ENCODE measurements around the gene THOP1.

Gene THOP1

DNA sequence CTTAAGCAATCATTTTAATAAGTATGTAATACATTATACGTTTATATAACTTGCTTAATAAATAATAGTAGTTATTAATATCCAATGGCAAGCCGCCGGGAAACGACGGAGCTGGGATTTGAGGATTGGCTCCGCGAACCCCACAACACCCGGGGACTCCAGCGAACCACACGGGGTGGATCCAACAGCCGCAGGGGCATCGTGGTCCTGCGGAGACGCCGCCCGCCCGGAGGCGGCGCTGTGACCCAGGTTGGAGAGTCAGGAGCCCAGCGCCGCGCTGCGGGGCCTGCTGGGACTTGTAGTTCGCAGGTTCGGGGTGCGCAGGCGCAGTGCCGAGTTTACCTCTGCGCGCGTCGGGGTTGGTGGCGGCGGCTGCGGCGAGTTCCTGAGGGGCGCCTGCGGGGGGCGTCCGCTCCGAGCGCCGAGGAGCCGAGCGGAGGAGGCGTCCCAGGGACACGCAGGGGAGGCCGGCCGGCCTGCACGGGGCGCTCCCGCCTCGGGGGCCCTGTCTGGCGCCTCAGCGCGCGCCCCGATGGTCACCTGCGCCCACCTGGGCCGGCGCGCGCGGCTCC lies 34.3 kb downstream of the THOP1 start, which contains the start of gene ZNF554:
ZNF554 (plus strand) TSS at position 329 of the 572 bp plus-strand sequence; CDS start at position 533, 204 bp downstream.
- DNase-seq, result peak; percentile 92

DNA sequence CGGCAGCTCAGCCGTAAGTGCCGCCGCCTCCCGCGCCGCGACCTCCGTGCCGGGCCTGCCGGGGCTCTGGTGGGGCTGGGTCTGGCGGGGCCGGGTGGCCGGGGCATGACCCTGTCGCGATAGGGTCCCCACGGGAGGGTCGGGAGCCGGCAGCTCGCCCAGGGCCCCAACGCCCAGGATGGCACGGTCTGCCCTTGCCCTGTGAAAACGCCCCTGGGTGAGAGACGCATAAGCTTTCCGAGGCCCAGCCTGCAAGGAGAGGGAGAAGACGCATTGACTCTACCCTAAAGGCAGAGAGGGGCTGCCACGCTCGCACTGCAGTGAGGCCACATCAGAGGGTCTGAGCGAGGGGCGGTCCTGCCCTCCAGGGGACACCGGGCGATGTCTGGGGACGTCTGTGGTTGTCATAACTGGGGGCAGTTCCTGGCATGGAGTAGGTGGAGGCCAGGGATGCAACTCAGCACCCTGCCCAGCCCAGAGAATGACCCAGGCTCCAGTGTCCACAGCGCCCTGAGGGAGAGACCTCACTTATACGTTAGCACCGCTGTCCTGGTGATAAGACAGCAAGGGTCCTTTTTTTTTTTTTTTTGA lies 34.9 kb downstream of the THOP1 start:
- no peak for DNase-seq

GRCh38 chr19:2822846-2823245 lies 37.5 kb downstream of the THOP1 start:
- no peak for DNase-seq

DNA sequence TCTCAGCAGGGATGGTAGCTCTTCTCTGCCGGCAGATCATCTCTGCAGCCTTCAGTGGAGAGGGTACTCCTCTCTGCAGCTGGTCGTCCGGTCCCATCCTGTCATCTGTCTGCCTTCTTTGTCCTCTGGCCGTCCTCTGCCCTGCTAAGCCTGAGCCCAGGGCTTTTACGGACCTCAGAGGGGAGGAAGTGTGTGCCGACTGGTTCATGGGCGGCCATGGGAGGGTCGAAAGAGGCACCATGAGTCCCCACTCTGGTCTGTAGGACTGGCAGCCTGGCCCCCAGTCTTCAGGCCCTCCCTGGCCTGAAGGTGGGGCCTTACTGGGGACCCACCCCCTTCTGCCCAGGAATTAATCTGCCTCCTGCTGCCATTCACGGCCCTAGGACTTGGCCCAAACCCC lies 38.3 kb downstream of the THOP1 start:
- DNase-seq, result no peak

- DNase-seq, result no peak
Measured at GRCh38 chr19:2824129-2824528, 38.8 kb downstream of the THOP1 start.

- DNase-seq, result no peak
Measured at GRCh38 chr19:2827022-2827421, 41.7 kb downstream of the THOP1 start.

GRCh38 chr19:2827840-2828489 lies 42.7 kb downstream of the THOP1 start:
- no peak for DNase-seq

- DNase-seq, result no peak
Measured at GRCh38 chr19:2834294-2834871, 49.1 kb downstream of the THOP1 start.

- no peak for DNase-seq
Measured at GRCh38 chr19:2837430-2837829, 52.1 kb downstream of the THOP1 start.

DNA sequence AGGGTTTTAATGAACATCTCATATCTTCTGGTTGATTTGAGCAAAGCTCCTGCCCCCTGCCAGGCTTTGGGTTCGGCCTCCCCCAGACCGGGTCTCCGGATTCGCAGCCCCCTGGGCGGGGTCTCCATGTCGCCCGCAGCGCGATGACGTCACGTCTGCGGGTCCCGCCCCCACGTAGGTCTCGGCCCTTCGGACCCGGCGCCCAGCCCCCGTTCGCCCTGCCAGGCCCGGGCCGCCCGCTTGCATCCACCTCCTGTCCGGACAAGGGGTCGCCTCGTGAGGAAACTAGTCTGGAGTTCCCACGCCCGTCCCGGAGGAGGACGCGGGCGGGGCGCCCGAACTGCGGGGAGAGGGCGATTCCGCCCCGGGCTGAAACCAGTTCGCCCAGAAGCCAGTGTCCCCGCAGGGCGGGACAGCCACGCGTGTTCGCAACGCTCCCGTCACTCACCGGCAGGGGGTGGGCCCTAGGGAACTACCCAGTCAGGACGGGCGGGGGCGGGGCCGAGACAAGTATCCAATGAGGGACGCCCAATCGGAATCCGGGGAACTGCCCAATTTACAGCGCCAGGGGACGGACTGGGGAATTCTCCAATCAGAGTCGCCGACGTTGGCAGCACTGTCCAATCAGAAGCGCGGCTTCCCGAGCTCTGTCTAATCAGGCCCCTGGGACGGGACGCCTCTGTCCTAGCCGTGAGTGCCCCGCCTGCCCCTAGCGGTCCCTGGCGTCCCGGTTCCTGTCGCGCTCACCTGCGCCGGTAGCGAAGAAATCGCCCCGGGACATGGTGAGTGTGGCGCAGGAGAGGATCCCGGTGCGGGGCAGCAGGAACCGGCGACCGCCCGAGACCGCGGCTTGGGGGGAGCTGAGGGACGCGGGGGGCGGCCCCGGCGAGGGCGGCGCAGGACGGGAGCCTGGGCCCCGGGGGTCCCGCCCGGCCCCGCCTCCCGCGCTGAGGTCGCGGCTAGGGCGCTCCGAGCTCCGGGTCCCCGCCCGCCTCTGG lies 55.8 kb downstream of the THOP1 start, which contains the start of gene ZNF555:
ZNF555 (plus strand) TSS at position 682 of the 998 bp plus-strand sequence; CDS start at position 780, 98 bp downstream.
- peak; percentile 86 for DNase-seq

DNA sequence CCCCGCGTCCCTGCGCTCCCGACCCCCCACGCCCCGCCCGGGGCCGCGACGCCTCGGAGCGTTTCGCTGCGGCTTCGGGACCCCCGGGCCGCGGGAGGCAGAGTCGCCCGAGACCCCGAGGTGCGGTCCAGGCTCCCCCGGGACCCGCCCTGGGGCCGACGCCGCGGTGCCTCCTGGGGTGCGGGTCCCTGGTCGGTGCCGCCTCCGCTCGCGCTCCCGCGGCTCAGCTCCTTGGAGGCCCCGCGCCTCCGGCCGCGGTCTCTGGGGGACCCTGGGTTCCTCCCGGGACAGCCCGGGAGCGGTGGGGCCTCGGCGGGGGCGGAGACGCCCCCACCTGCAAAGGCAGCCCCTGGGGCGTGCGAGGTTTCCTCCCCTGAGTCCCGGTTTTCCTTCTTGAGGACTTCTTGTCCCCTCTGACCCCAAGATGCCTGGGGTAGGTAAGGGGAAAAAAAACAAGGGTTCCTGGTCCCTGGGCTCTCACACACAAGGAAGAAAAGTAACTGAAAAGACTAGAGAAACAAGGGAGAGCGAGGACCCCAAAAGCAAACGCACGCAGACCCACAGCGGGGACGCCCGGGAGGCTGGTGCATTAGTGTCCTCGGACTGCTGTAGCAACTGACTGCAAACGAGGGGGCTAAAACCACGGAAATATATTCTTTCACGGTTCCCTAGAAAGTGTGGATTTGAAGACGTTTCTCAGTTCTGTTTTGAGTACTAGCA lies 56.7 kb downstream of the THOP1 start:
- DNase-seq, result no peak

DNA sequence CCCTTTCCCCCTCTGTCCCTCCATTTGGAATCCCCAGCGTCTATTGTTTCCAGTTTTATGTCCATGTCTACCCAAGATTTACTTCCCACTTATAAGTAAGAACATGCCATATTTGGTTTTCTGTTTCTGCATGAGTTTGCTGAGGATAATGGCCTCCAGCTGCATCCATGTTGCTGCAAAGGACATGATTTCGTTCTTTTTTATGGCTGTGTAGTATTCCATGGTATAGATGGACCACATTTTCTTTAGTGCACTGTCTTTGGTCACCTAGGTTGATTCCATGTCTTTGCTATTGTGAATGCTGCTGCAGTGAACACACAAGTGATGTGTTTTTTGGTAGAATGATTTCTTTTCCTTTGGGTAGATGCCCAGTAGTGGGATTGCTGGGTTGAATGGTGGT lies 59.8 kb downstream of the THOP1 start:
- no peak for DNase-seq

GRCh38 chr19:2846180-2846894 lies 61.0 kb downstream of the THOP1 start:
- no peak for DNase-seq

GRCh38 chr19:2847507-2847906 lies 62.2 kb downstream of the THOP1 start:
- DNase-seq, result no peak

GRCh38 chr19:2848616-2849015 lies 63.3 kb downstream of the THOP1 start:
- DNase-seq, result no peak

DNA sequence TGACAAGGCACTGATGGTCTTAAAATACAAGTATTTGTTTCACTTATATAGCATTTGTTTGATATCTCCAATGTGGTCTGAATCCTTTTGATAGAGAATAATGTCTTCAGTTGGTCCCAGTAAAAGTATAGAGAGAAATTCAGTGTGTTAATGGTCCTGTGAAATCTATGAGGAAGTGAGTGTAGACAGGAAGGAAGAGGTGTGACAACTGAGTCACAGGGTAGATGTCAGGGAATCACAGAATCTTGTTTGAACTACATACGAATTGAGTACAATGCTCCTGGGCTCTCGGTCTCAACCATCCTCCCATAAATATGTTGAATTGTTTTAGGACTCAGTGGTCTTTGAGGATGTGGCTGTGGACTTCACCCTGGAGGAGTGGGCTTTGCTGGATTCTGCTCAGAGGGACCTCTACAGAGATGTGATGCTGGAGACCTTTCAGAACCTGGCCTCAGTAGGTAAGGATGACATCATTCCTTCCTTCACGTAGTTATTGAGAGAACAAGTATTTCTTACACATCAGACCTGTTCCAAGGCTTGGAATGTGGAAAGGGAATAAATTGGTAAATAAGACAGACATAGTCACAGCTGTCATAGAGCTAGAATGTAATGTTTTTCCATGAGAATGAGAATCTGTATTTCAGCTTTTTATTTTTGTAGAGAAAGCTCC lies 65.1 kb downstream of the THOP1 start:
- no peak for DNase-seq

DNA sequence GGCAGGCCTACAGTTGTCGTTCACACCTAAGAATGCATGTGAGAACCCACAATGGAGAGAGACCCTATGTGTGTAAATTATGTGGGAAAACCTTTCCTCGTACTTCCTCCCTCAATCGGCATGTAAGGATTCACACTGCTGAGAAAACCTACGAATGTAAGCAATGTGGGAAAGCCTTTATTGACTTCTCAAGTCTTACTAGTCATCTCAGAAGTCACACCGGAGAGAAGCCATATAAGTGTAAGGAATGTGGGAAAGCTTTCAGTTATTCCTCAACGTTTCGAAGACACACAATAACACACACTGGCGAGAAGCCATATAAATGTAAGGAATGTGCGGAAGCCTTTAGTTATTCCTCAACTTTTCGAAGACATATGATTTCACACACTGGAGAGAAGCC lies 67.3 kb downstream of the THOP1 start:
- DNase-seq, result no peak

GRCh38 chr19:2853015-2853606 lies 67.8 kb downstream of the THOP1 start:
- DNase-seq, result no peak

DNA sequence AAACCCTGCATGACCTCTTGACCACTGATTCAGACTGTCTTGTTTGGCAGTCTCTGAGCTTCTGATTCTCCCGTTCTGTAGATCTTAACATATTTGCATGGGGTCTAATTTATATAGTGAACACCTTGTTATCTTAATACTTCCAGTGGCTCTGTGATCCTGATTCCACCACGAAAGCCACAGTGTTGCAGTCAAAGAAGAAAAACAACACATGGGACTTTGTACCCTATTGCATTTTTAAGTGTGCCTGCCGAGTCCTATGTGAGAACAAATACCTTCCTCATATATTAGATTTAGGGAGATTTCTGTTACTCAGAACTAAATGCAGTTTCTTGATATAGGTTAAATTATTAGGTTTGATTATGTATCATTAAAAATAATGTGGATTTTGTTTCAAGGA lies 69.5 kb downstream of the THOP1 start:
- DNase-seq, result no peak

- DNase-seq, result no peak
Measured at GRCh38 chr19:2856457-2857050, 71.3 kb downstream of the THOP1 start.
